NCI-H526 (cell line): ENCODE data around the gene CDKN2AIP.
"Not testable (repeated sequence)": the region's sequence is repeated elsewhere in the genome, so short reads cannot be mapped to it uniquely, and the experiment has no call there.

Experiments
- DNase-seq, 2 experiments: peaks; one replicate each; lab custom pipeline; 2025; lab: John Stamatoyannopoulos, UW

CDKN2AIP gene

GRCh38 chr4:183413234-183414200 is 30.9 kb upstream of the CDKN2AIP start:
- DNase-seq, result no peak

- no peak for DNase-seq
Measured at GRCh38 chr4:183416879-183417755, 27.3 kb upstream of the CDKN2AIP start.

GRCh38 chr4:183422962-183423631 is 21.3 kb upstream of the CDKN2AIP start:
- no peak for DNase-seq

GRCh38 chr4:183424109-183424744 is 20.2 kb upstream of the CDKN2AIP start:
- no peak for DNase-seq

- no peak for DNase-seq
Measured at GRCh38 chr4:183426507-183426906, 17.9 kb upstream of the CDKN2AIP start.

- no peak for DNase-seq
Measured at GRCh38 chr4:183429489-183429888, 14.9 kb upstream of the CDKN2AIP start.

- no peak for DNase-seq
Measured at GRCh38 chr4:183430317-183430993, 14.0 kb upstream of the CDKN2AIP start.

- DNase-seq, result no peak
Measured at GRCh38 chr4:183430994-183431347, 13.5 kb upstream of the CDKN2AIP start.

GRCh38 chr4:183431614-183432013 is 12.8 kb upstream of the CDKN2AIP start:
- DNase-seq, result no peak

- not testable (repeated sequence) for DNase-seq
Measured at GRCh38 chr4:183433183-183433582, 11.3 kb upstream of the CDKN2AIP start.

- DNase-seq, result no peak
Measured at GRCh38 chr4:183434264-183434663, 10.2 kb upstream of the CDKN2AIP start.

GRCh38 chr4:183434666-183435190 is 9.7 kb upstream of the CDKN2AIP start:
- no peak for DNase-seq

- no peak for DNase-seq
Measured at GRCh38 chr4:183435803-183436202, 8.6 kb upstream of the CDKN2AIP start.

- DNase-seq, result no peak
Measured at GRCh38 chr4:183436417-183436816, 8.0 kb upstream of the CDKN2AIP start.

GRCh38 chr4:183437452-183437851 is 7.0 kb upstream of the CDKN2AIP start:
- DNase-seq, result no peak

GRCh38 chr4:183438458-183439113 is 5.8 kb upstream of the CDKN2AIP start:
- DNase-seq, result no peak

GRCh38 chr4:183441276-183441675 is 3.2 kb upstream of the CDKN2AIP start:
- DNase-seq, result no peak

GRCh38 chr4:183443655-183444213 is 702 bp upstream of the CDKN2AIP start:
- DNase-seq, result peak; percentile 42 to 81

GRCh38 chr4:183445097-183445428 is 627 bp downstream of the CDKN2AIP start:
- peak in 1 of 2 experiments; percentile 44 for DNase-seq

GRCh38 chr4:183447646-183448045 is 3.2 kb downstream of the CDKN2AIP start:
- DNase-seq, result no peak
